ENCODE measurements around the gene HSP90AB1. TPM values are rescaled to one million over a fixed set of nuclear protein-coding genes. Genes with fewer than 3 reads are reported as not detected.

Gene HSP90AB1
- total RNA-seq, 1 experiment from 2014 or later = 1,280 TPM

DNA sequence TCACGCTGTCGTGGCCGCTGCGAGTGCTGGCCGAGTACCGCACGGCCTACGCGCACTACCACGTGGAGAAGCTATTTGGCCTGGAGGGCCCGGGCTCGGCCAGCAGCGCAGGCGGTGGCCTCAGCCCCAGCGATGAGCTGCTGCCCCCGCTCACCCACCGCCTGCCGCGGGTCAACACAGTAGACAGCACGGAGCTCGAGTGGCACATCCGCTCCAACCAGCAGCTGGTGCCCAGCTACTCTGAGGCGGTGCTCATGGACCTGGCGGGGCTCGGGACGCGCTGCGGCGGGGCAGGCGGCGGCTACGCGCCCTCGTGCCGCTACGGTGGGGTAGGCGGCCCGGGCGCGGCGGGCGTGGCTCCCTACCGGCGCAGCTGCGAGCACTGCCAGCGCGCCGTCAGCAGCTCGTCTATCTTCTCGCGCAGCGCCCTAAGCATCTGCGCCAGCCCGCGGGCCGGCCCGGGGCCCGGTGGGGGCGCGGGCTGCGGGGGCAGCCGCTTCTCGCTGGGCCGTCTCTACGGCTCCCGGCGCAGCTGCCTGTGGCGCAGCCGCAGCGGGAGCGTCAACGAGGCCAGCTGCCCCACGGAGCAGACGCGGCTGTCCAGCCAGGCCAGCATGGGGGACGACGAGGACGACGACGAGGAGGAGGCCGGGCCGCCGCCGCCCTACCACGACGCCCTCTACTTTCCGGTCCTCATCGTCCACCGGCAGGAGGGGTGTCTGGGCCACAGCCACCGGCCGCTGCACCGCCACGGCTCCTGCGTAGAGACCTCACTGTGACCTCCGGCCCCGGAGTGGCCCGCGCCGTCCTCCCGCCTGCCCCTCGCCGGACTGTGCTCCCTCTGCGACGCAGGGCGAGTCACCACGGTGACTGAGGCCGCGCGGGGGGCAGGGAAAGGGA lies 29.1 kb downstream of the HSP90AB1 start:
- ATAC-seq = no peak
- intact Hi-C loops (cut with micrococcal nuclease) = no loop called here

DNA sequence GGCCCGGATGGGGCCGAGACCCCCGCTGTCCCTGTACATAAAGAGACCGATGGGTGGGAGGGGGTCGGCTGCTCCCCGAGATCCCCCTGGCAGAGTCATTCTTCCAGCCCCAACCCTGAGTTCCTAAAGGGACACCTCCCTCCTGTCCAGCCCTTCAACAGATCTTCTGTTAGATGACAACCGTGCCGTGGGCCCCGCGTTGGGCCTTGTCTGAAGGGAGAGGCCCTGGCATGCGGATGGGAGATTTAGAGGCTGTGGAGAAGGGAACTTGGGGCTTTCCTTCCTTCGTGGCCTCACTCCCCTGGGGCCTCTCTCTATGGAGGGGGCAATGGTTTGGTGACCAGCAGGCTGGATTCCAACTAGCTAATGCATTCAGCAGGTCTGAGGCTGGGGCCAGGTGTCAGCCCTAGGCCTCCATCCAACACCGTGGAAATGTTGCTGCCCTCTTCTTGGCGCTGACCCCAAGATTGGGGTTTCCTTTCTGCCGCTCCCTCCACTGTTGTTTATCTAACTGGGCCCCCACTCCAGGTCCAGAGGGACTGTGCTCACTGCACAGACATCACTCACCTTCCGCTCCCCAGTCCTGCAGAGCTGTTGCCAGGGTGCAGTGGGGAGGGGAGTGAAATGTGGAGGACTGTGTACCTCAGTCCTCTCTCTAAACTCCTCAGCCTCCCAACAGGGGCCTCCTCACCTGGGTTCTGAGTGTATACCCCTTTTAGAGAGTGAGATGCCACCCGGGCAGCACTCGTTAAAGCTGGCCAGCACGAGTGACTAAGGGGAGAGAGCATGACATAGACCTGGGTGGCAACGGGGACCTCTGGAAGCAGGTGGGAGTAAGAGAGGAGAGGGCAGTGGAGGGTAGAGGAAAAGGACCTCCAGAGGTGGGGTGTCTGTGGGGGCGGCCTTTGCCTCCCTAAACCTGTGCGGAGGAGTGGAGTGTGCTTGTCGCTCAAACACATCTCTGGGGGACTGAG lies 30.1 kb downstream of the HSP90AB1 start:
- H3K9ac ChIP-seq (ENCODE audit: low read length) = no peak overlapping the region
- H3F3A ChIP-seq (ENCODE audit: low read length, unreplicated experiment) = no peaks in the 10 kb centered on the region
- peaks cover 11% of the 10 kb centered on the region for H3K27me3 ChIP-seq (ENCODE audit: low read length)
- peaks cover 8% of the 10 kb centered on the region; the same call in 1 of the 2 replicates for H3K4me1 ChIP-seq (ENCODE audit: insufficient read depth, low read length)
- intact Hi-C loops (cut with micrococcal nuclease) = no loop called here
- no peak for DNase-seq
- H3K4me2 ChIP-seq (ENCODE audit: low read length) = no peak overlapping the region
- no peaks in the 10 kb centered on the region for H3K9me3 ChIP-seq (ENCODE audit: low read length)
- no peak for ATAC-seq
- ChIA-PET CTCF (no interaction called here), POLR2A (ENCODE audit: unreplicated experiment) (no interaction called here)
- no peak overlapping the region for H3K27ac ChIP-seq (ENCODE audit: low read length)
- H2AFZ ChIP-seq (ENCODE audit: low read length) = no peak overlapping the region
- no peaks in the 10 kb centered on the region for H3K36me3 ChIP-seq (ENCODE audit: low read depth, low read length)
- H3K9me2 ChIP-seq (replicated peaks; ENCODE audit: low read length) = no peaks in the 10 kb centered on the region
- TF ChIP-seq EZH2 (IDR thresholded peaks at IDR 0.05; ENCODE audit: low read length, unreplicated experiment) = no peak
- TF ChIP-seq, protein P1, sequence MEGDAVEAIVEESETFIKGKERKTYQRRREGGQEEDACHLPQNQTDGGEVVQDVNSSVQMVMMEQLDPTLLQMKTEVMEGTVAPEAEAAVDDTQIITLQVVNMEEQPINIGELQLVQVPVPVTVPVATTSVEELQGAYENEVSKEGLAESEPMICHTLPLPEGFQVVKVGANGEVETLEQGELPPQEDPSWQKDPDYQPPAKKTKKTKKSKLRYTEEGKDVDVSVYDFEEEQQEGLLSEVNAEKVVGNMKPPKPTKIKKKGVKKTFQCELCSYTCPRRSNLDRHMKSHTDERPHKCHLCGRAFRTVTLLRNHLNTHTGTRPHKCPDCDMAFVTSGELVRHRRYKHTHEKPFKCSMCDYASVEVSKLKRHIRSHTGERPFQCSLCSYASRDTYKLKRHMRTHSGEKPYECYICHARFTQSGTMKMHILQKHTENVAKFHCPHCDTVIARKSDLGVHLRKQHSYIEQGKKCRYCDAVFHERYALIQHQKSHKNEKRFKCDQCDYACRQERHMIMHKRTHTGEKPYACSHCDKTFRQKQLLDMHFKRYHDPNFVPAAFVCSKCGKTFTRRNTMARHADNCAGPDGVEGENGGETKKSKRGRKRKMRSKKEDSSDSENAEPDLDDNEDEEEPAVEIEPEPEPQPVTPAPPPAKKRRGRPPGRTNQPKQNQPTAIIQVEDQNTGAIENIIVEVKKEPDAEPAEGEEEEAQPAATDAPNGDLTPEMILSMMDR (conservative IDR thresholded peaks at IDR 0.05; ENCODE audit: low read depth, low read length) = no peak
- H3K4me3 ChIP-seq (ENCODE audit: low read length) = no peak overlapping the region
- BruUV-seq (replicated peaks) = no TSS peak
- no peaks in the 10 kb centered on the region for H3K79me2 ChIP-seq (ENCODE audit: low read length)
- H4K20me1 ChIP-seq (ENCODE audit: low read length) = no peaks in the 10 kb centered on the region

More for the DNA sequence above, 29.1 kb downstream of the HSP90AB1 start:
- Histone ChIP-seq H3K36me3 (ENCODE audit: low read depth, low read length) (no peaks in the 10 kb centered on the region), H3K27me3 (ENCODE audit: low read length) (peaks cover 18% of the 10 kb centered on the region), H3K9me2 (replicated peaks; ENCODE audit: low read length) (no peaks in the 10 kb centered on the region), H3K9me3 (ENCODE audit: low read length) (no peaks in the 10 kb centered on the region), H3F3A (ENCODE audit: low read length, unreplicated experiment) (no peaks in the 10 kb centered on the region), H3K4me2 (ENCODE audit: low read length) (no peak overlapping the region), H3K4me1 (ENCODE audit: insufficient read depth, low read length) (peaks cover 8% of the 10 kb centered on the region; the same call in 1 of the 2 replicates), H2AFZ (ENCODE audit: low read length) (no peak overlapping the region), H4K20me1 (ENCODE audit: low read length) (no peaks in the 10 kb centered on the region), H3K27ac (ENCODE audit: low read length) (no peak overlapping the region), H3K4me3 (ENCODE audit: low read length) (no peak overlapping the region), H3K9ac (ENCODE audit: low read length) (no peak overlapping the region), H3K79me2 (ENCODE audit: low read length) (no peaks in the 10 kb centered on the region)
- BruUV-seq (replicated peaks) = no TSS peak
- TF ChIP-seq, protein P1 (conservative IDR thresholded peaks at IDR 0.05; ENCODE audit: low read depth, low read length) = no peak
- TF ChIP-seq EZH2 (IDR thresholded peaks at IDR 0.05; ENCODE audit: low read length, unreplicated experiment) (no peak), EZH2phosphoT487 (IDR thresholded peaks at IDR 0.05; ENCODE audit: borderline replicate concordance, low read length) (no peak)
- DNase-seq = no peak
- CTCF ChIA-PET = no interaction called here
- POLR2A ChIA-PET (ENCODE audit: unreplicated experiment) = no interaction called here

Measured in PC-3 (cell line).